K562 (cell line): ENCODE data around the gene SPRY2. TPM values are rescaled to one million over a fixed set of nuclear protein-coding genes. Genes with fewer than 3 reads are reported as not detected.

ENCODE experiments used
- CBFA2T2 ChIP-seq: fragments of 450-650 bp; conservative IDR thresholded peaks from 2 replicates; pipeline ENCODE4 v1.6.1; 2017; ENCODE audit warnings: mild to moderate bottlenecking
- CXXC5 ChIP-seq: fragments of 250-450 bp; sonication (Bioruptor Pico); IDR thresholded peaks from 2 replicates; pipeline ENCODE4 v1.8.0; 2022; ENCODE audit warnings: inconsistent platforms, mild to moderate bottlenecking, moderate library complexity
- FOXK1 ChIP-seq: sonication (generic); formaldehyde crosslinking; IDR thresholded peaks from 2 replicates; pipeline ENCODE4 v1.8.0; 2022; ENCODE audit warnings: missing genetic modification reagents, mild to moderate bottlenecking, borderline replicate concordance
- HNRNPUL1 ChIP-seq: fragments of 200-400 bp; formaldehyde crosslinking; IDR thresholded peaks from 2 replicates; pipeline ENCODE4 v1.6.1; 2017; ENCODE audit warnings: low read length
- IFI16 ChIP-seq: fragments of 250-450 bp; sonication (Bioruptor Pico); IDR thresholded peaks from 2 replicates; pipeline ENCODE4 v2.1.2; 2022; ENCODE audit warnings: mild to moderate bottlenecking, inconsistent platforms
- KLF10 ChIP-seq: fragments of 250-450 bp; sonication (Bioruptor Pico); IDR thresholded peaks from 2 replicates; pipeline ENCODE4 v1.6.1; 2021; ENCODE audit warnings: matching md5 sums
- MAZ ChIP-seq, 2 experiments: fragments of 450-650 bp in 1 of 2; sonication (generic) in 1 of 2; formaldehyde crosslinking; IDR thresholded peaks in 1 of 2; conservative IDR thresholded peaks in 1 of 2; 2 replicates each; pipeline versions ENCODE4 v1.4.0 to v1.5.0; 2020; ENCODE audit warnings: mild to moderate bottlenecking in 1 of 2, missing genetic modification reagents in 1 of 2
- NCOA6 ChIP-seq: fragments of 450-650 bp; IDR thresholded peaks from 2 replicates; pipeline ENCODE4 v1.6.1; 2017; ENCODE audit warnings: mild to moderate bottlenecking
- NRF1 ChIP-seq, 2 experiments: fragments of 450-650 bp; IDR thresholded peaks in 1 of 2; conservative IDR thresholded peaks in 1 of 2; 2 replicates each; pipeline ENCODE4 v1.6.1; 2014; ENCODE audit warnings: mild to moderate bottlenecking in 2 of 2
- RNF2 ChIP-seq: sonication (generic); IDR thresholded peaks from 2 replicates; pipeline ENCODE4 v1.6.1; 2016
- RUNX1 ChIP-seq: sonication (generic); IDR thresholded peaks from 2 replicates; pipeline ENCODE4 v1.6.1; 2016; ENCODE audit warnings: antibody characterized with exemption, low read depth
- SLC30A9 ChIP-seq: fragments of 250-450 bp; sonication (Bioruptor Pico); IDR thresholded peaks from 2 replicates; pipeline ENCODE4 v1.8.0; 2022; ENCODE audit warnings: mild to moderate bottlenecking, moderate library complexity
- ZFP36 ChIP-seq: fragments of 150-350 bp; IDR thresholded peaks from 2 replicates; pipeline ENCODE4 v1.6.1; 2018; ENCODE audit warnings: low read length, low read depth; ENCODE audit not compliant: partially characterized antibody
- ZNF12 ChIP-seq: sonication (generic); formaldehyde crosslinking; IDR thresholded peaks from 2 replicates; pipeline ENCODE4 v1.4.0; 2020; ENCODE audit warnings: mild to moderate bottlenecking, missing genetic modification reagents
- ZNF124 ChIP-seq: sonication (generic); formaldehyde crosslinking; IDR thresholded peaks from 2 replicates; pipeline ENCODE4 v1.8.1; 2022; ENCODE audit warnings: missing genetic modification reagents
- ZNF212 ChIP-seq: fragments of 450-650 bp; formaldehyde crosslinking; IDR thresholded peaks from 2 replicates; pipeline ENCODE4 v1.4.0; 2020; ENCODE audit warnings: mild to moderate bottlenecking
- ZNF224 ChIP-seq: sonication (generic); formaldehyde crosslinking; IDR thresholded peaks from 2 replicates; pipeline ENCODE4 v1.8.0; 2022; ENCODE audit warnings: mild to moderate bottlenecking, missing genetic modification reagents
- ZNF592 ChIP-seq: fragments of 450-650 bp; IDR thresholded peaks from 2 replicates; pipeline ENCODE4 v1.6.1; 2017; ENCODE audit warnings: antibody characterized with exemption, mild to moderate bottlenecking
- ZNF77 ChIP-seq: fragments of 250-450 bp; sonication (Bioruptor Pico); IDR thresholded peaks from 2 replicates; pipeline ENCODE4 v1.5.0; 2020
- ZSCAN32 ChIP-seq: fragments of 450-650 bp; formaldehyde crosslinking; IDR thresholded peaks from 2 replicates; pipeline ENCODE4 v1.4.0; 2020; ENCODE audit warnings: mild to moderate bottlenecking, moderate library complexity
- polyA plus RNA-seq, 8 experiments: library from polyadenylated mRNA; depleted of rRNA in 4 of 8; stranded (reverse) in 5 of 8; unstranded in 3 of 8; fragments of >200 nt; fragmentation: Nextera tagmentation in 2 of 8; fragmentation: Illumina TruSeq in 1 of 8; extraction: Ambion mirVana in 2 of 8; extraction: Trizol in 1 of 8; gene quantifications; 2 replicates each; pipeline versions ENCODE4 v1.2.1 to v1.2.3, GENCODE V29; 2011 to 2014; ENCODE audit warnings: inconsistent platforms in 1 of 8, missing spikeins in 1 of 8
- total RNA-seq, 7 experiments: library from RNA; depleted of rRNA in 6 of 7; stranded (reverse); fragments of >200 nt in 6 of 7; fragmentation: Illumina TruSeq in 2 of 7; extraction: Trizol in 2 of 7; gene quantifications; 2 replicates each; pipeline versions ENCODE4 v1.2.1 to v1.2.3, GENCODE V29; 2011 to 2021; ENCODE audit warnings: low replicate concordance in 1 of 7
- TF ChIP-seq, protein P1 (sequence below): fragments of 250-450 bp; sonication (Bioruptor Pico); IDR thresholded peaks from 2 replicates; pipeline ENCODE4 v1.4.0; 2020; ENCODE audit warnings: borderline replicate concordance
- TF ChIP-seq, protein P2 (sequence below): fragments of 250-450 bp; sonication (Bioruptor Pico); IDR thresholded peaks from 2 replicates; pipeline ENCODE4 v1.9.0; 2021; ENCODE audit warnings: mild to moderate bottlenecking, inconsistent platforms

Gene SPRY2
- total and polyA plus RNA-seq, 9 of the 15 experiments (the other 6 are each of a cell fraction or from before 2014, with no cell fraction given) = 1.8 to 7.8 (median 3.4) TPM

- TF ChIP-seq IFI16 (CRISPR knock-in tag) = no peak
- TF ChIP-seq, protein P1, sequence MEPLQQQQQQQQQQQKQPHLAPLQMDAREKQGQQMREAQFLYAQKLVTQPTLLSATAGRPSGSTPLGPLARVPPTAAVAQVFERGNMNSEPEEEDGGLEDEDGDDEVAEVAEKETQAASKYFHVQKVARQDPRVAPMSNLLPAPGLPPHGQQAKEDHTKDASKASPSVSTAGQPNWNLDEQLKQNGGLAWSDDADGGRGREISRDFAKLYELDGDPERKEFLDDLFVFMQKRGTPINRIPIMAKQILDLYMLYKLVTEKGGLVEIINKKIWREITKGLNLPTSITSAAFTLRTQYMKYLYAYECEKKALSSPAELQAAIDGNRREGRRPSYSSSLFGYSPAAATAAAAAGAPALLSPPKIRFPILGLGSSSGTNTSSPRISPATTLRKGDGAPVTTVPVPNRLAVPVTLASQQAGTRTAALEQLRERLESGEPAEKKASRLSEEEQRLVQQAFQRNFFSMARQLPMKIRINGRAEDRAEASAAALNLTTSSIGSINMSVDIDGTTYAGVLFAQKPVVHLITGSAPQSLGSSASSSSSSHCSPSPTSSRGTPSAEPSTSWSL = no peak
- TF ChIP-seq ZNF124 (CRISPR knock-in tag) = no peak
- TF ChIP-seq CBFA2T2 = no peak
- no peak for TF ChIP-seq NCOA6
- TF ChIP-seq RUNX1 = no peak
- no peak for TF ChIP-seq ZSCAN32 (CRISPR knock-in tag)
- TF ChIP-seq ZNF592 = no peak
- TF ChIP-seq, protein P2, sequence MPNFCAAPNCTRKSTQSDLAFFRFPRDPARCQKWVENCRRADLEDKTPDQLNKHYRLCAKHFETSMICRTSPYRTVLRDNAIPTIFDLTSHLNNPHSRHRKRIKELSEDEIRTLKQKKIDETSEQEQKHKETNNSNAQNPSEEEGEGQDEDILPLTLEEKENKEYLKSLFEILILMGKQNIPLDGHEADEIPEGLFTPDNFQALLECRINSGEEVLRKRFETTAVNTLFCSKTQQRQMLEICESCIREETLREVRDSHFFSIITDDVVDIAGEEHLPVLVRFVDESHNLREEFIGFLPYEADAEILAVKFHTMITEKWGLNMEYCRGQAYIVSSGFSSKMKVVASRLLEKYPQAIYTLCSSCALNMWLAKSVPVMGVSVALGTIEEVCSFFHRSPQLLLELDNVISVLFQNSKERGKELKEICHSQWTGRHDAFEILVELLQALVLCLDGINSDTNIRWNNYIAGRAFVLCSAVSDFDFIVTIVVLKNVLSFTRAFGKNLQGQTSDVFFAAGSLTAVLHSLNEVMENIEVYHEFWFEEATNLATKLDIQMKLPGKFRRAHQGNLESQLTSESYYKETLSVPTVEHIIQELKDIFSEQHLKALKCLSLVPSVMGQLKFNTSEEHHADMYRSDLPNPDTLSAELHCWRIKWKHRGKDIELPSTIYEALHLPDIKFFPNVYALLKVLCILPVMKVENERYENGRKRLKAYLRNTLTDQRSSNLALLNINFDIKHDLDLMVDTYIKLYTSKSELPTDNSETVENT (CRISPR knock-in tag) = no peak
- no peak for TF ChIP-seq ZFP36
- no peak for TF ChIP-seq ZNF212 (CRISPR knock-in tag)
- TF ChIP-seq SLC30A9 (CRISPR knock-in tag) = no peak
- TF ChIP-seq KLF10 = no peak
- no peak for TF ChIP-seq FOXK1
- no peak for TF ChIP-seq ZNF12 (CRISPR knock-in tag)
- peak; percentile 55 to 66 for TF ChIP-seq NRF1 (conservative IDR thresholded peaks at IDR 0.05 in 1 of 2, IDR thresholded peaks at IDR 0.05 in 1 of 2)
- no peak for TF ChIP-seq HNRNPUL1
- peak; percentile 74 for TF ChIP-seq CXXC5 (CRISPR knock-in tag)
- TF ChIP-seq ZNF224 (CRISPR knock-in tag) = no peak
- no peak for TF ChIP-seq RNF2
- peak in 1 of 2 experiments; percentile 52; a peak in 1 of 4 replicates for TF ChIP-seq MAZ (CRISPR knock-in tag; conservative IDR thresholded peaks at IDR 0.05 in 1 of 2, IDR thresholded peaks at IDR 0.05 in 1 of 2)
- no peak for TF ChIP-seq ZNF77 (CRISPR knock-in tag)
These were observed 1.8 kb upstream of the SPRY2 start (continued) for GRCh38 chr13:80342471-80343371.
